Epidermal melanocyte (primary cell): ENCODE results near the gene ITSN2.
"Not testable (repeated sequence)": the region's sequence is repeated elsewhere in the genome, so short reads cannot be mapped to it uniquely, and the experiment has no call there.

Experiments used
- DNase-seq: peaks from one replicate; pipeline ENCODE4 v3.0.0; 2011; ENCODE audit warnings: low spot score; ENCODE audit not compliant: insufficient read length

Gene ITSN2

GRCh38 chr2:24220554-24221291 is 139.6 kb downstream of the ITSN2 start:
- DNase-seq = peak; percentile 75

DNA sequence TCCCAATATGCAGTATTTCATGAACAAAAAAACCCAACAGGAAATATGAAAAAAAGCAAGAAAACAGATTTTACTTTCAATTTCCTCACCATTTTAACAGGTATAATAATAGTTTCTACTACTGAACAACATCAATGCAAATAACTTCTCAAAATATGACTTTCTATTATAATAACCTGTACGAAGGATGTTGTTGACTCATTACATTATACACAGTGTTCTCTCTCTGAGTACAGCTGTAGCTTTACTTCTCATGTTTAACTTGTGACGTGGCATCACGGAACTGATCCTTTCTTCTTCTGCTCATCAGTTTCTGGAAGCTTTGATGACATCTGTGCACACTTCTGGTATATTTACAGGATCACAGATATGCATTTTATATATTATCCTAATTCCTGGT is 145.5 kb downstream of the ITSN2 start:
- no peak for DNase-seq

DNA sequence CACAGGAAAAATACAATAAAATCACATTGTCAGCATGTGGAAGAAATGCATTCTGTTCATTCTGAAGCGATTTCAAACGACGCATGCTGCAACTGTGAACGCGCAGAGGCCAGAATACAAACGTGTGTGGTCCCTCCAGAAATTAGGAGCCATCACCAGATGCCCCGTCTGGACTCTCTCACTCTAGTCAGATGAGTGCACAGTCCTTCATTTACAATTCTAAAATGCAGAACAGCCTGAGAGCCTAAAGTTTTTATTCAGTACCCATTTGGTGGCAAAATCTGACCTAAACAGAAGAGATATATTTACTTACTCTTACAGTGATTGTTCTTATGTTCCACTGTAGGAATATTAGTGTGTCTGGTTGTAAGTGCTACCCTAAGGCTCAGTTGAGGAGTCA is 148.9 kb downstream of the ITSN2 start:
- DNase-seq = no peak

GRCh38 chr2:24210723-24211122 is 149.6 kb downstream of the ITSN2 start:
- DNase-seq = no peak

DNA sequence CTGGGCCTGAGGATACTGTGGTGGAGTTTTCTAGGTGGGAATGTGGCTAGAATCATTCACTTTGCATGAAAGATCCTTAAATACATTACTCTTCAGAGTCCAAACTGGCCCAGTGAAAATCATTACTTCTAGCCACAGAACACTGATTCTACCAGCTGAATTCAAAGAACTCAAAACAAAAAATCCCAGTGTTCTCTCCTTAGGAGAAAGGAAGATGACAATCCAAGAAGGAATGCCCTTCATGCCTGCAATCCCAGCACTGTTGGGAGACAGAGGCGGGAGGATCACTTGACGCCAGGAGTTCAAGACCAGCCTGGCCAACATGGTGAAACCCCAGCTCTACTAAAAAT is 150.3 kb downstream of the ITSN2 start:
- DNase-seq = no peak

DNA sequence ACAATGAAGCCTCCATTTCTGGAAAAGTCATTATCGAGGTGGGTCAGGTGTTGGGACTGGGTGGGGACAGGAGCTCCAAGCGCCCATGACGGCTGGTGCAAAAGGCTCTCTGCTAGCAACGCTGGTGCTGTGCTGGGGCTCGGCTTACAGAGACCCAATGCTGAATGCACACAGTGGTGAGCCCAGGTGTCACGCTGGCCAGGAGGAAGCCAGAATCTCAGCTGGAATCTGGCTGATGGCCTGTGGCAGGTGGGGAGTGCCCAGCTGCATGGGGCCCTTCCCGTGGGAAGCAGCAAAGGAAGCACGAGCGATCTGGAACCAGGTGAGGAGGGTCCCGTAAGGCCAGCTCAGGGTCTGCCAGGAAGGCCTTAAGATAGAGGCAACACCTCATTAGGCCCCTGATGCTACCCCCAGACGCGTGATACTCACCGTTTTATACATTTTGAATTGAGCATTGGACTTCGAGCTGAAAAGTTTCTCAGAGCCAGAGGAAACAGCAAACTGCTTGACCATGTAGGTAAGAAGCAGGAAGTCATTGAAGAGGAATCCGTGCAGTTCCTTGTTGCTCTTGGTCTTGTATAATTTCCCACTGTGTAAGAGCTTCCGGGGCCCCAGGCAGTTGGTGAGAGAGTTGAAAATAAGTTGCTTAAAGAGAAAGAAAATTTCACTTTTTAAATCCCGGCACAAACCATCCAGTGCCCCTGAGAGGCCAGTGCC is 150.8 kb downstream of the ITSN2 start:
- DNase-seq = no peak

GRCh38 chr2:24208490-24208889 is 151.8 kb downstream of the ITSN2 start:
- DNase-seq = no peak

GRCh38 chr2:24207359-24207758 is 153.0 kb downstream of the ITSN2 start:
- DNase-seq = no peak

DNA sequence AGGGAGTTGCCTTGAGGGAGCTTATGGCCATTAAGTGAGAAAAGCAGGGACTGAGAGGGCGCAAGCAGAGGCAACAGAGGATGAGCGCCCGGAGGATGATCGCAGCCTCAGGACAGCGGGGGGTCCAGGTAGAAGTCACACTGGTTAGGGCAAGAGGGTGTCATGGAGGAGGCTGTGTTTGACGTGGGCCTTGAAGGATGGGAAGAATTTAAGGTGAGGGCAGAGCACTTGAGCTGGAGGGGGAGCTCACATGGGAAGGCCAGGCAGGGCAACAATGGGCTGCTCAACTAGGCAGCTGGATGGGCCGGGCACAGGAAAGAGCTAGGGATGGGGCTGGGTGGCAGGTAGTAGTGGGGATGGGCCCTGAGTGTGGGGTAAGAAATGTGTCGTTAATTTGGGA is 153.6 kb downstream of the ITSN2 start:
- DNase-seq = no peak

DNA sequence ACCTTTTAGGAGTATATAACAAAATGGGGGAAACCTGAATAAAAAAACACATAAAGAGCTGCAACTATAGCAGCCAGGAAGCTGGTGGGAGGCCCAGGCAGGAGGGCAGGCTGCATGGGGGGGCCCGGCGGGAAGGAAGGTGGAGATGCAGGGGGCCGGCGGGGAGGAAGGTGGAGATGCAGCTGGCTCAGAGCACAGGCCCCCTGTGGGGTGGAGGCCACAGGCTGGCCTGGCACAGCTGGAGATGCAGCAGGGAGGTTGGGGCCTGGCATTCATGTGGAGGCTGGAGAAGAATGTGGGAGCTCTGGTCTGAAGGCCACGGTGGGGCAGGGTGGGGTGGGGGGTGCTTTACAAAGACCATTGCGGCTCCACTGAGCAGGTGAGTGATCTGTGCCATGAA is 154.1 kb downstream of the ITSN2 start:
- no peak for DNase-seq

GRCh38 chr2:24205131-24205530 is 155.2 kb downstream of the ITSN2 start:
- DNase-seq = no peak

DNA sequence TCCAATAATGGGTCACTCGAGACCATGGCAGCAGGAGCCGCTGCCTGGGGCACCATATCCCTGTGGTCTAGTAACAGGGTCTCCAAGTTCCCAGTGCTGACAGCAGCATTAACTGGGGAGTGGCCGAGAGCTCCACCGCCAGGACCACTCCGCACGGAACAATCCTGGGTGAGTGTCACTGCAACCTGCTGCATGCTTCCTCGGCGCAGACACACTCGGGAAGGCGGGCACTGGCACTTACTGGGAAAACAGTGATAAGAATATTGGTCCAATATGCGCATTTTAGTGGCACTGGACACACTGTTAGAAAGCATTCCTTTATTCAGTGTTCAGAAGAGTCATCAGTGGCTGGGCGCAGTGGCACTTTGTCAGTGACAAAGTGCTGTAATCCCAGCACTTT is 155.8 kb downstream of the ITSN2 start:
- no peak for DNase-seq

DNA sequence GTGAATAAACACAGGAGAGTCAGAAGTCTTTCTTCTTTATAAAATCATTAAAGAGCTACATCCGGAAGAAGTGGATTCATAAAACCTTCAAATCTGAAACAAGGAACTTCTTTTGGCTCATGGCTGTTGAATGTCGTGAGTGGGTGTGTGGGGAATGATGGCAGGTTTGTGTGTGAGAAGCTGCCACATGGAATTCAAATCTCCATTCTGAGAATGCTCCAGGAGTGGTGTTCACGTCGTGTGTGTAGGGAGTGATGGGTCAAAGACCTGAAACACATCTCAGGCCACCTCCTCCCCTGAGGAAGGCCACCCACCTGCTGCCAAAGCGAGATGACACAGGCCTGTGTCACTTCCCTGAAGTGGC is 156.6 kb downstream of the ITSN2 start:
- DNase-seq = no peak

GRCh38 chr2:24203029-24203786 is 157.1 kb downstream of the ITSN2 start:
- DNase-seq = no peak

- no peak for DNase-seq
Measured at GRCh38 chr2:24200799-24201198, 159.5 kb downstream of the ITSN2 start.

- no peak for DNase-seq
Measured at GRCh38 chr2:24199968-24200590, 160.3 kb downstream of the ITSN2 start.

DNA sequence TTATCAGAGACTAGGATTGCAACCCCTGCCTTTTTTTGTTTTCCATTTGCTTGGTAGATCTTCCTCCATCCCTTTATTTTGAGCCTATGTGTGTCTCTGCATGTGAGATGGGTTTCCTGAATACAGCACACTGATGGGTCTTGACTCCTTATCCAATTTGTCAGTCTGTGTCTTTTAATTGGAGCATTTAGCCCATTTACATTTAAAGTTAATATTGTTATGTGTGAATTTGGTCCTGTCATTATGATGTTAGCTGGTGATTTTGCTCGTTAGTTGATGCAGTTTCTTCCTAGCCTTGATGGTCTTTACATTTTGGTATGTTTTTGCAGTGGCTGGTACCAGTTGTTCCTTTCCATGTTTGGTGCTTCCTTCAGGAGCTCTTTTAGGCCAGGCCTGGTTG is 163.1 kb downstream of the ITSN2 start:
- not testable (repeated sequence) for DNase-seq

- DNase-seq = no peak
Measured at GRCh38 chr2:24191848-24192247, 168.5 kb downstream of the ITSN2 start.

DNA sequence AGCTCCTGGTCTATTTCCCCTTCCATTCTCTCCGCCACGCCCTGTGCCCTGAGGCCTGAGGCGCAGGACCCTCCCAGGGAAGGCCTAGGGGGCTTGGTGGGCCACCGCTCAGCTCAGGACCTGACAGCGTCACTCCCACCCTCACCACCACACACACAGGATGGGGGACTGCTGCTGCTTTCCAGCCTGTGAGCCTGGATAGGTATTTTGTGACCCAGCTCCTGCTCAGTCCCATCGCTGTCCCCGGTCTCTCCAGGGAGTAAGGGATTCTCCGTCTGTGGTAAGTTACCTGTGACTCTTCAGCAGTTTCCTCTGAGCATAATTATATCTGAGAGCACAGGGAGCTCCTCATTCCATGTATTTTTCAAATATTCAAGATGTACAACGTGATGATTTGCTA is 169.2 kb downstream of the ITSN2 start:
- DNase-seq = no peak

GRCh38 chr2:24190503-24190902 is 169.8 kb downstream of the ITSN2 start:
- no peak for DNase-seq

- no peak for DNase-seq
Measured at GRCh38 chr2:24189551-24189950, 170.8 kb downstream of the ITSN2 start.
